ENCODE results near the gene ARL4A.
"Not testable (repeated sequence)": the region's sequence is repeated elsewhere in the genome, so short reads cannot be mapped to it uniquely, and the experiment has no call there.

Gene ARL4A

DNA sequence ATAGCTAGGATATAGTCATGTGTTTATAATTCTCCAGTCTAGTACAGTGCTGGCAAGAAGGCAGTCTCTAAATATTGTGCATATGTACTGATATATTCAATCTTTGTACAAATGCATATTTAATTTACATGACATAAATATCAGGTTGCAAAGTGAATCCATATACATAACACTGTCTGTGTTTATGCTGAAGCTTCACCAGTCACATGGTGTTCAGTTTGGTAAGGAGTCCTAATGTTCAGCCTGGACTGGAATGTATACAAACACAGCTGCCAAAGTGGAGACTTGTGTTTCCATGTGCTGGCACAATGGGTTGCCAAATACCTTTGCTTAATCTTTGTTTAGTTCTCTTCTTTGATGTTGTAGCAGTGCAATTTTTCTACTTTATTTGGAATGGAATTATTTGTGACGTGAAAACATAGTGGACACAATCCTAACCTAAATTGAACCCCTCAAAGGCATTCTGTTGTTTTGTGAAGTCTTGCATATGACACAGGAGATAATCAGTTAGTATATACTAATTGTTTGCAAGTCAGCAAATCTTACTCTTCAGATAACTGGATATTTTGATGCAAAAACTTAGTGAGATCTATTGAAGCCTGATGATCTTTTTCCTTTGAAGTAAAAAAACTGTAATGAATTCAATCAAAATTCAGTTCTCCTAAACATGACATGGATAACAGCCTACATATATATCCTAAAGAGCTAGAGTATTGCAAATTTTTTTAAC lies 17.3 kb upstream of the ARL4A start:
- DNase-seq (ENCODE audit: low read depth), result no peak

- DNase-seq (ENCODE audit: low read depth), result no peak
Observed at GRCh38 chr7:12670743-12671520, 16.5 kb upstream of the ARL4A start.

DNA sequence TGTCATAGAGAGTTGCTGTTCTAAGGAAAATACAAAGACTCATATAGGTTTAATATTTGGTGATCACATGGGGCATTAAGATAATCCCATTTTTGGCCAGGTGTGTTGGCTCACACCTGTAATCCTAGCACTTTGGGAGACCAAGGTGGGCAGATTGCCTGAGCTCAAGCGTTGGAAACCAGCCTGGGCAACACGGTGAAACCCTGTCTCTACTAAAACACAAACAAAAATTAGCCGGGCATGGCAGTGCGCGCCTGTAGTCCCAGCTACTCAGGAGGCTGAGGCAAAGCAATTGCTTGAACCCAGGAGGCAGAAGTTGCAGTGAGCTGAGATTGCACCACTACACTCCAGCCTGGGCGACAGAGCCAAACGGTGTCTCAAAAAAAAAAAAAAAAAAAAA lies 14.0 kb upstream of the ARL4A start:
- DNase-seq (ENCODE audit: low read depth), result not testable (repeated sequence)

- peak; percentile 48 for DNase-seq (ENCODE audit: low read depth)
Observed at GRCh38 chr7:12674053-12674452, 13.4 kb upstream of the ARL4A start.

GRCh38 chr7:12674861-12675260 lies 12.6 kb upstream of the ARL4A start:
- no peak for DNase-seq (ENCODE audit: low read depth)

GRCh38 chr7:12683678-12684585 lies 3.5 kb upstream of the ARL4A start:
- peak; percentile 61 for DNase-seq (ENCODE audit: low read depth)

- DNase-seq (ENCODE audit: low read depth), result no peak
Observed at GRCh38 chr7:12684733-12685132, 2.7 kb upstream of the ARL4A start.

DNA sequence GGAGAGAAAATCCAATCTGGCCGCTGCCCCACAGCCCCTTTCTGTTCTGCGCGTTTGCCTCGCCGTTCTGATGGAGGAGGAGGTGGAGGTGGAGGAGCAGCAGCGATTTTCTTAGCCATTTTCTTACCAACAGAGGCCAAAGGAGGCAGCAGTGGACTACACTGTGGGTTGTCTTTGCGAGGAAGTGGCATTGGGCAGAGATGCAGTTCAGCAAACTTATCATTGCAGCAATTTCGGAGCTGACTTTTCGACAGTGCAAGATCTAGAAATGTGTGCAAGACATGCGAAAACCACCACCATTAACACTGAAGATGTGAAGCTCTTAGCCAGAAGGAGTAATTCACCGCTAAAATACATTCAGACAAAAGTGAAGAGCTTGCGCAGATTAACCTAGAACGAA lies 1.9 kb upstream of the ARL4A start:
- peak; percentile 32 for DNase-seq (ENCODE audit: low read depth)

DNA sequence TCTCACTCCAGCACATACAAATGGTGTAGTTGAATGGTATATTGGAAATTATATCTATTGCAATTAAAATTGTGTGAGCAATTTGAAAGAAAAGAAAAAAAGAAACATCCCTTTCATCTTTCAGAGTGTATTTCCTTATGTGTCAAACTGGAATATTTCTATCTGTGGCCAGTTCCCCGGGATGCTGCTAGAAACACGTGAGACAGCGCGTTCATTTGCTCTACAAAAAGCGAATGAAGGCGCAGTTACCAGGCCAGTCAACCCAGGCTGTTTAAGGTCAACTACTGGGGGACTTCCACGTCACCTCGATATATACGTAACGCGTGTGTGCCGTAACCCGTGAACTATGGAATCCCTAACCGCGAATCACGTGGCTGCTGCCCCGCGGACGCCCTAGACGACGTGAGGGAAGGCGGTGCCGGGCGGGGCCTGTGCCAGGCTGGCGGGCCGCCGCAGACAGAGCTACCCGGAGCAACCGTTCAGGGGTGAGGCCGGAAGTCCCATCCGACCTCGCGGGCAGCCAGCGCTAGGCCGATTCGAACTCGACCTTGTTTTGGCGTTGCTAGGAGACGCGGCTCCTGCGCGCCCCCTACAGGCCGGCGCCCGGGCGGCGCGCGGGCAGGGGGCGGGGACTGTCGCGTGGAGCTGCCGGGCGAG lies 1.1 kb upstream of the ARL4A start:
- peak; percentile 91 for DNase-seq (ENCODE audit: low read depth)

DNA sequence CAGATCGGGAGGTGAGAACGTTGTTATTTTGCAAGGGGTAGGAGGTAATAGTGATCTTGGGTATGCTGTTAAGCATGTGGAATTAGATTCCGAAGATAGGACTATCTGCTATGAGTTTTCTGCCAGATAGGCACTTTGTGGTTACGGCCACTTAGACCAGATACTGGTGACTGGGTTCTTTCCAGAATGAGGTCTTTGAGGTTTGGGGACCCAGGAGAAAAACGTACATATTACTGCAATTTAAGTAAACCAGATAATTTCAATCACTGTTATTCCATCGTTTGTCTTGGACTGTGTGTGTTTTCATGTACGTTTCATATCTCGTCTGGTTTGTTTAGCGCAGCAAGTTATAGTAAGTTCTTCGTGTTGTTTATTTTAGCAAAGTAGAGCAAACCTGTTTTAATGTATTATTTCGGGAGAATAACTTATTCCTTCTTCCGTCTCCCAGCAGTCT lies 312 bp downstream of the ARL4A start:
- no peak for DNase-seq (ENCODE audit: low read depth)

DNA sequence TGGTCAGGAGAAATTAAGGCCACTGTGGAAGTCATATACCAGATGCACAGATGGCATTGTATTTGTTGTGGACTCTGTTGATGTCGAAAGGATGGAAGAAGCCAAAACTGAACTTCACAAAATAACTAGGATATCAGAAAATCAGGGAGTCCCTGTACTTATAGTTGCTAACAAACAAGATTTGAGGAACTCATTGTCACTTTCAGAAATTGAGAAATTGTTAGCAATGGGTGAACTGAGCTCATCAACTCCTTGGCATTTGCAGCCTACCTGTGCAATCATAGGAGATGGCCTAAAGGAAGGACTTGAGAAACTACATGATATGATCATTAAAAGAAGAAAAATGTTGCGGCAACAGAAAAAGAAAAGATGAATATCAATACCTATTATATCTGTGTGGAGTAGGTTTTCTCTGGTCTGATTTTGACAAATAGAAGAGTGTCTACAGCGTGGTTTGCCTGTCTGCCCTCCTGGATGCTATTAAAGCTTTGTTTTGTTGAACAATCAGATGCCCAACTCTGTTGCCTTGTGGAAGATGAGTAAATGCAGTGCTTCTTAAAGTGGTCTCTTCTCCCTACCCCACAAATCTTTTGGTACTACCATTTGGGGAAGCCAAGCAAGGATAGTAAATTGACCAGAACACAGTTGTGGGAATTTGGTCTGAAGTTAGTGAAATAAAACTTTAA lies 1.2 kb downstream of the ARL4A start:
- DNase-seq (ENCODE audit: low read depth), result not testable (repeated sequence)

DNA sequence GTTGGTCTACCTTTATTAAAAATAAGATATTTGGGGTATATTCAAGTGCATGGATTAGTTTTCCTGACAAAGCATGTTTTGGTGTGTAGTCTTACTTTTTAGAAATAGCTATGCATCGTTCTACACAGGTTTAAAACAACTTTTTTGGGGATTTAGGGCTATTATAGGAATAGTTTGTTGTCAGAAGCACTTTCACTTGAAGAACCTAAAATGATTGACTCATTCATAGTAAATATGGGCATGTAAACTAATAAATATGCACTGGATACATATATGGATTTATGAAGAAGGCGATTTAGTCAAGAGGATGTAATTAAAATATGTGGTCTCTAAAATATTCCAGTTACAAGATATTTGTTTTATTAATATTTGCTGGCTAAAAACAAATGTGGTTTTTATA lies 2.0 kb downstream of the ARL4A start:
- DNase-seq (ENCODE audit: low read depth), result no peak

- no peak for DNase-seq (ENCODE audit: low read depth)
Observed at GRCh38 chr7:12690041-12690878, 2.8 kb downstream of the ARL4A start.

DNA sequence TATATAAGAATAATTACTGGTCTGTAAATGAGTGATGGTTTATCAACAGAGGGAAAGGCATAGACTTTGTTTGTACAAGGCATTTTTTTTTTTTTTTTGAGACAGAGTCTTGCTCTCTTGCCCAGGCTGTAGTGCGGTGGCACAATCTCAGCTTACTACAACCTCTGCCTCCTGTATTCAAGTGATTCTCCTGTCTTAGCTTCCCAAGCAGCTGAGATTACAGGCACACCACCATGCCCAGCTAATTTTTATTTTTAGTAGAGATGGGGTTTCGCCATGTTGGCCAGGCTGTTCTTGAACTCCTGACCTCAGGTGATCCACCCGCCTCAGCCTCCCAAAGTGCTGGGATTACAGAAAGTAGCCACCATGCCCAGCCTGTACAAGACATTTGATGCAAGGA lies 4.0 kb downstream of the ARL4A start:
- DNase-seq (ENCODE audit: low read depth), result not testable (repeated sequence)

GRCh38 chr7:12692035-12692434 lies 4.6 kb downstream of the ARL4A start:
- no peak for DNase-seq (ENCODE audit: low read depth)

DNA sequence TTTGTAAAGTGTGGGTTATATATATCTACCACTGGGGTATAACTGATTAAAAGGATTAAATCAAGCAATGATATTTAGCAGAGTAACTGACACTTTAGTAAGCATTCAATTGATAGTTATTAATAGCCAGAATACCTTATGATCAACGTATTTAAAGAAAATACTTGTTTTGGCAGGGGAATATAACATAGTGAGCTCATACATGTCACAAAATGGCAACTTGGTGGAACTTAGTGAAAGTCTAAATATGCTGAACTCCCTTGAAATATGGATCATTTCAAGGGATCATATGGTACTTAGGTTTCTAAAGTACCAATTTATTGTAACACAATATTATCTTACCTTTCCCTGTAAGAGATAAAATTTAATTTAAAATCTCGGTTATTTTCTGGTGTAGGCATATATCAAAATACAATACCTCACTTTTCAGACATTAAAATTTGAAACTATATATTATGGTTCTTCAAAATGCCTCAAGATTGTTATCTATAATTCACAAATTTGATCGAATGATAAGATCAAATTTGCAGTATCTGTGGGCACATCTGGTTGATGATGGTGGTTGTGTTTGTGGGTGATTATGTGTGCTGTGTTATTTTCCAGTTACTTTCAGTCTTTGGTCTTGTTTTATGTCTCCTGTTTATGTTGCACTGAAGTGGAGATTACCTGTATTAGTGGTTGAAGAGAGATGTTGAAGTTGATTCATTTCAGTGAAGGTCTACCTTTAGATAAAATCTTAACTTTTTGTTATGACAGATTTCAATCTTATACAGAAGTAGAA lies 5.2 kb downstream of the ARL4A start:
- DNase-seq (ENCODE audit: low read depth), result no peak

DNA sequence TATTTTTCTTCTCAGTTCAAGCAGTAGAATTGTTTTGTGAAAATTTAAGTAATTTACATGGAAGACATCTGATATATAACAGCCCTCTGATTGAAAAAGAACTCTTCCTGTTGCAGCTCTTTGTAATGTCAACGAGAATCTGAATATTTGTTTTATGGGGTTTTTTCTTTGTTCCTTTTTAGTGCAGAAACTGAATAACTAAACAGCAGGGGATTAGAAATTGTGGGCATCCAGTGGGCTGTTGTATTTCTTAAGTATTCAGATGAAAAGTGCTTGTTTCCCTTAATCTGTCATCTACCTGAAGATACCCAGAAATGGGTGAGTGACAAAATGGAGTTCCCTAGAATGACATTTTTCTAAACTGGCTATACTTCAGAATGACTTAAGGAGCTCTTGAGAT lies 7.4 kb downstream of the ARL4A start:
- no peak for DNase-seq (ENCODE audit: low read depth)

GRCh38 chr7:12695965-12696364 lies 8.5 kb downstream of the ARL4A start:
- DNase-seq (ENCODE audit: low read depth), result no peak

GRCh38 chr7:12699299-12699698 lies 11.9 kb downstream of the ARL4A start:
- DNase-seq (ENCODE audit: low read depth), result no peak

GRCh38 chr7:12701433-12701832 lies 14.0 kb downstream of the ARL4A start:
- no peak for DNase-seq (ENCODE audit: low read depth)

All from ELR (cell line).